ENCODE results near the gene TCF21. TPM values are rescaled to one million over a fixed set of nuclear protein-coding genes. Genes with fewer than 3 reads are reported as not detected.
"Not testable (repeated sequence)": the region's sequence is repeated elsewhere in the genome, so short reads cannot be mapped to it uniquely, and the experiment has no call there.

Gene TCF21
- polyA plus RNA-seq, 2 of the 4 experiments (the other 2 are of a cell fraction) = 0.12 to 0.25 TPM

- Histone ChIP-seq H3K9me3 (no peaks in the 10 kb centered on the region), H3K4me2 (no peak overlapping the region), H3K27ac (no peak overlapping the region), H3K4me1 (no peaks in the 10 kb centered on the region), H3K4me3 (no peak overlapping the region)
- TF ChIP-seq E2F6 (IDR thresholded peaks at IDR 0.05; ENCODE audit: borderline replicate concordance, low read depth) = no peak
- no peak for TF ChIP-seq BCL3 (IDR thresholded peaks at IDR 0.05)
- peak; percentile 87 for TF ChIP-seq CTCF (IDR thresholded peaks at IDR 0.05)
- peak; percentile 88 to 94 for TF ChIP-seq RAD21 (conservative IDR thresholded peaks at IDR 0.05 in 1 of 2, IDR thresholded peaks at IDR 0.05 in 1 of 2)
- peak; percentile 95 for TF ChIP-seq SMC3 (IDR thresholded peaks at IDR 0.05)
- peak; percentile 91 to 95 for ATAC-seq
- ChIA-PET CTCF (interaction anchor here (0.5 to 8.0 kb wide), 64 partner anchors 8 to 1104 kb away, joined by 3 to 300 read pairs (median 5); partner anchors contain the start of genes SLC2A12 and TBPL1), POLR2A (interaction anchor here (0.9 kb wide), 1 partner anchor 173 kb away, joined by 3 read pairs; no protein-coding TSS in a partner anchor)
- FAIRE-seq = no peak
- 42% methylated on average over 6 of the region's 6 CpGs for WGBS (ENCODE audit: missing lambda C conversion rate)
- DNase-seq (ENCODE audit: low read depth in 1 of 2, low spot score in 1 of 2) = peak; percentile 58 to 78
These were observed 35.2 kb downstream of the TCF21 start for GRCh38 chr6:133923938-133924593.

GRCh38 chr6:133931221-133931620 lies 42.3 kb downstream of the TCF21 start:
- WGBS (ENCODE audit: missing lambda C conversion rate) = no CpG with 5 or more reads among the region's 6 CpGs
- CTCF ChIA-PET = interaction anchor here (0.7 to 3.7 kb wide), 7 partner anchors 7 to 225 kb away, joined by 3 to 18 read pairs (median 5); no protein-coding TSS in a partner anchor
- POLR2A ChIA-PET = not testable (repeated sequence)

GRCh38 chr6:133936352-133936751 lies 47.4 kb downstream of the TCF21 start:
- POLR2A ChIA-PET, FAIRE-seq: not testable (repeated sequence)
- CTCF ChIA-PET = interaction anchor here (1.5 to 2.6 kb wide), 2 partner anchors 12 to 161 kb away, joined by 7 to 20 read pairs; no protein-coding TSS in a partner anchor

More at GRCh38 chr6:133931221-133931620, 42.3 kb downstream of the TCF21 start:
- not testable (repeated sequence) for H3K9me3 ChIP-seq; ATAC-seq; H3K4me3 ChIP-seq; H3K4me2 ChIP-seq; DNase-seq (ENCODE audit: low read depth in 1 of 2, low spot score in 1 of 2); H3K27ac ChIP-seq; FAIRE-seq; H3K4me1 ChIP-seq

GRCh38 chr6:133937909-133938308 lies 49.0 kb downstream of the TCF21 start:
- ChIA-PET POLR2A (no interaction called here), CTCF (interaction anchor here (1.3 to 2.6 kb wide), 5 partner anchors 14 to 159 kb away, joined by 3 to 20 read pairs (median 4); partner anchors contain the start of gene TBPL1)
- TF ChIP-seq NR3C1 (IDR thresholded peaks at IDR 0.05) (no peak), EHF (CRISPR knock-in tag; IDR thresholded peaks at IDR 0.05) (no peak), HOXB5 (CRISPR knock-in tag; IDR thresholded peaks at IDR 0.05) (no peak), HEYL (CRISPR knock-in tag; IDR thresholded peaks at IDR 0.05) (no peak)
- FAIRE-seq (no peak), DNase-seq (ENCODE audit: low read depth in 1 of 2, low spot score in 1 of 2) (no peak), ATAC-seq (no peak)
- no peaks in the 10 kb centered on the region for H3K4me1 ChIP-seq
- H3K4me2 ChIP-seq = no peak overlapping the region
- H3K4me3 ChIP-seq = no peak overlapping the region
- H3K27ac ChIP-seq = no peak overlapping the region
- H3K9me3 ChIP-seq = no peaks in the 10 kb centered on the region

More at GRCh38 chr6:133936352-133936751, 47.4 kb downstream of the TCF21 start:
- not testable (repeated sequence) for H3K4me1 ChIP-seq; H3K27ac ChIP-seq; H3K4me2 ChIP-seq; ATAC-seq; H3K4me3 ChIP-seq; DNase-seq (ENCODE audit: low read depth in 1 of 2, low spot score in 1 of 2); H3K9me3 ChIP-seq
- WGBS (ENCODE audit: missing lambda C conversion rate) = 88% methylated on average over 3 of the region's 3 CpGs

- Histone ChIP-seq H3K4me1 (no peaks in the 10 kb centered on the region), H3K4me3 (no peak overlapping the region), H3K4me2 (no peak overlapping the region), H3K27ac (no peak overlapping the region), H3K9me3 (no peaks in the 10 kb centered on the region)
- FAIRE-seq (no peak), DNase-seq (ENCODE audit: low read depth in 1 of 2, low spot score in 1 of 2) (no peak), ATAC-seq (no peak)
- no peak for TF ChIP-seq HES2 (IDR thresholded peaks at IDR 0.05)
- WGBS (ENCODE audit: missing lambda C conversion rate) = 94% methylated on average over 1 of the region's 1 CpG
- POLR2A ChIA-PET = no interaction called here
- CTCF ChIA-PET = interaction anchor here (1.4 to 2.6 kb wide), 2 partner anchors 14 to 15 kb away, joined by 4 to 20 read pairs; partner anchors contain the start of gene TBPL1
These were observed 49.6 kb downstream of the TCF21 start for GRCh38 chr6:133938533-133938932.
